Erythroblast (primary cell): ENCODE measurements around the gene RBM28.

Source experiments
- GATA1 ChIP-seq: IDR thresholded peaks from 2 replicates; pipeline ENCODE4 v1.6.1; 2011; ENCODE audit warnings: low read depth, mild to moderate bottlenecking, control low read depth, low read length, moderate library complexity
- POLR2A ChIP-seq: IDR thresholded peaks from 2 replicates; pipeline ENCODE4 v1.6.1; 2011; ENCODE audit warnings: mild to moderate bottlenecking, low read length

GRCh38 chr7:128253701-128254100, 90.0 kb downstream of the RBM28 start:
- no peak for TF ChIP-seq POLR2A
- TF ChIP-seq GATA1: no peak
